GM12872 (cell line): Measurements from ENCODE around the gene SLK.

ENCODE experiments used
- CTCF ChIP-seq: IDR thresholded peaks from 3 replicates; pipeline ENCODE4 v1.5.1; 2011; ENCODE audit warnings: low read depth, mild to moderate bottlenecking, low read length, moderate library complexity; ENCODE audit not compliant: insufficient read depth

The SLK gene

GRCh38 chr10:103958996-103959395 is 7.9 kb upstream of the SLK start:
- no peak for TF ChIP-seq CTCF

- no peak for TF ChIP-seq CTCF
These were observed 6.8 kb upstream of the SLK start for GRCh38 chr10:103960103-103960502.

GRCh38 chr10:103967448-103968071 is 620 bp downstream of the SLK start:
- TF ChIP-seq CTCF: no peak

GRCh38 chr10:103968441-103969391 is 1.8 kb downstream of the SLK start:
- TF ChIP-seq CTCF: no peak

- TF ChIP-seq CTCF: no peak
These were observed 2.5 kb downstream of the SLK start for GRCh38 chr10:103969436-103969835.

- TF ChIP-seq CTCF: no peak
These were observed 3.1 kb downstream of the SLK start for GRCh38 chr10:103969857-103970627.

- no peak for TF ChIP-seq CTCF
These were observed 8.2 kb downstream of the SLK start for GRCh38 chr10:103975169-103975568.
